ENCODE data around the gene SMIM33.
"Not testable (repeated sequence)": the region's sequence is repeated elsewhere in the genome, so short reads cannot be mapped to it uniquely, and the experiment has no call there.

Gene SMIM33

GRCh38 chr5:139512786-139513390, 42.1 kb downstream of the SMIM33 start:
- TF ChIP-seq SPI1 (IDR thresholded peaks at IDR 0.05; ENCODE audit: low read depth, low read length) = no peak
- TF ChIP-seq POLR2A (IDR thresholded peaks at IDR 0.05; ENCODE audit: low read depth, low read length) = no peak
- TF ChIP-seq POLR2AphosphoS5 (IDR thresholded peaks at IDR 0.05; ENCODE audit: low read depth, low read length) = no peak
- TF ChIP-seq TAF1 (IDR thresholded peaks at IDR 0.05; ENCODE audit: low read depth, low read length) = no peak
- TF ChIP-seq POU2F2 (IDR thresholded peaks at IDR 0.05; ENCODE audit: low read depth, low read length) = no peak
- TF ChIP-seq PAX5 (IDR thresholded peaks at IDR 0.05; ENCODE audit: insufficient read depth, low read length, severe bottlenecking) = no peak
- FAIRE-seq (no peak), DNase-seq (ENCODE audit: insufficient read length, low spot score) (no peak)

GRCh38 chr5:139513434-139513833, 42.6 kb downstream of the SMIM33 start:
- DNase-seq (ENCODE audit: insufficient read length, low spot score) = not testable (repeated sequence)
- FAIRE-seq = peak; percentile 78

- FAIRE-seq (no peak), DNase-seq (ENCODE audit: insufficient read length, low spot score) (no peak)
- TF ChIP-seq TAF1 (IDR thresholded peaks at IDR 0.05; ENCODE audit: low read depth, low read length) (no peak), POU2F2 (IDR thresholded peaks at IDR 0.05; ENCODE audit: low read depth, low read length) (no peak), POLR2AphosphoS5 (IDR thresholded peaks at IDR 0.05; ENCODE audit: low read depth, low read length) (no peak), PAX5 (IDR thresholded peaks at IDR 0.05; ENCODE audit: insufficient read depth, low read length, severe bottlenecking) (no peak), POLR2A (IDR thresholded peaks at IDR 0.05; ENCODE audit: low read depth, low read length) (no peak)
Measured at GRCh38 chr5:139513852-139514485, 43.2 kb downstream of the SMIM33 start.

GRCh38 chr5:139514486-139514856, 43.7 kb downstream of the SMIM33 start:
- DNase-seq (ENCODE audit: insufficient read length, low spot score) (no peak), FAIRE-seq (no peak)
- TF ChIP-seq POLR2A (IDR thresholded peaks at IDR 0.05; ENCODE audit: low read depth, low read length) = no peak
- no peak for TF ChIP-seq POU2F2 (IDR thresholded peaks at IDR 0.05; ENCODE audit: low read depth, low read length)
- TF ChIP-seq TAF1 (IDR thresholded peaks at IDR 0.05; ENCODE audit: low read depth, low read length) = no peak
- no peak for TF ChIP-seq POLR2AphosphoS5 (IDR thresholded peaks at IDR 0.05; ENCODE audit: low read depth, low read length)
- no peak for TF ChIP-seq SPI1 (IDR thresholded peaks at IDR 0.05; ENCODE audit: low read depth, low read length)
- TF ChIP-seq PAX5 (IDR thresholded peaks at IDR 0.05; ENCODE audit: insufficient read depth, low read length, severe bottlenecking) = no peak

- FAIRE-seq (peak; percentile 80), DNase-seq (ENCODE audit: insufficient read length, low spot score) (peak; percentile 93)
- TF ChIP-seq POLR2A (IDR thresholded peaks at IDR 0.05; ENCODE audit: low read depth, low read length) (peak; percentile 79; the same call in 1 of the 2 replicates), SPI1 (IDR thresholded peaks at IDR 0.05; ENCODE audit: low read depth, low read length) (no peak), PAX5 (IDR thresholded peaks at IDR 0.05; ENCODE audit: insufficient read depth, low read length, severe bottlenecking) (peak; percentile 68), POU2F2 (IDR thresholded peaks at IDR 0.05; ENCODE audit: low read depth, low read length) (peak; percentile 62; the same call in 1 of the 2 replicates), TAF1 (IDR thresholded peaks at IDR 0.05; ENCODE audit: low read depth, low read length) (peak; percentile 90), POLR2AphosphoS5 (IDR thresholded peaks at IDR 0.05; ENCODE audit: low read depth, low read length) (peak; percentile 76)
Measured at GRCh38 chr5:139517683-139518564, 47.1 kb downstream of the SMIM33 start.
